ENCODE measurements around the gene POLDIP2.

GRCh38 chr17:28363186-28363585 lies 5.9 kb upstream of the POLDIP2 start:
- no peak for TF ChIP-seq CTCF (IDR thresholded peaks at IDR 0.05 in 8 of 11, conservative IDR thresholded peaks at IDR 0.05 in 3 of 11)
- no peak for TF ChIP-seq POLR2AphosphoS5 (IDR thresholded peaks at IDR 0.05)

All from spleen (tissue), 7 donors.